GM21447 (cell line): ENCODE results near the gene TMEM183A.
A peak's percentile ranks its signal among the peaks of the same experiment; 100 is the strongest.

Source experiments
- ATAC-seq: cut with Tn5 transposase; IDR thresholded peaks from one replicate; pipeline ENCODE4 v1.9.1; 2021; ENCODE audit not compliant: unreplicated experiment

Gene TMEM183A

GRCh38 chr1:203028067-203028783 is 21.1 kb downstream of the TMEM183A start:
- ATAC-seq, result no peak

DNA sequence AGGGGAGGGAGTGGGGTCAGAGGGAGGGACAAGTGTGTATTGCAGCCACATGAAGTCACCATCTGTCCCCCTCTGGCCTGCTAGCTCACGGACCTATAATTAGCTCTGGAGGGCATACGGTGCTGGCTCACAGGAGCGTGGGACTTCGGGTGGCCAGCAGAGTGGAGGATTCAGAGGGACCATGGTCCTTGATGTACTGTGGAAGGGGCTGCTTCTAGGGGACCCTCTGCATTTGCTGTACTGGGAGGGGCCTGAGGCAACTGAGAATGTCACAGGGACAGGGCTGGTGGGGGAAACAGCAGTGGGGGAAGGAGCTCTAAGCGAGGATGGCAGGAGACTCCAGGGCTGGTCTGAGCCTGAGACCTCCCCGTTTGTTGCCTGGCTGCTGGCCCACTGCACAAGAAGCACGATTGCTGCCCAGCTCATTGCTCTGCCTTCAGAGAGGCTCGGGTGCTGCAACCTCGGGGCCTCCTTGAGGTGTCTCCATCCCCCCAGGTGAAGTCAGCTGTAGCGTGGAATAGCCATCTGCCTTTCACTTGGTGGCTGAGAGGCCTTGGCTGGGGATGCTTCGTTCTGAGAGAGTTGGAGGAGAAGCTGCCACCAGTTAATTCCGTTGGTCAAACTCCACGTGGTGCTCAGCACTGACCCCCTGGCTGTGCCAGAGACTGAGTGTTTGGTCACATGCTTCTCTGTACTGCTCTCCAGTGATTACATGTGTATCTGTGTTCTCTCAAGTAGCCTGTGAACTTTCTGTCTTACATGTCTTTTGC is 21.8 kb downstream of the TMEM183A start:
- ATAC-seq, result no peak

DNA sequence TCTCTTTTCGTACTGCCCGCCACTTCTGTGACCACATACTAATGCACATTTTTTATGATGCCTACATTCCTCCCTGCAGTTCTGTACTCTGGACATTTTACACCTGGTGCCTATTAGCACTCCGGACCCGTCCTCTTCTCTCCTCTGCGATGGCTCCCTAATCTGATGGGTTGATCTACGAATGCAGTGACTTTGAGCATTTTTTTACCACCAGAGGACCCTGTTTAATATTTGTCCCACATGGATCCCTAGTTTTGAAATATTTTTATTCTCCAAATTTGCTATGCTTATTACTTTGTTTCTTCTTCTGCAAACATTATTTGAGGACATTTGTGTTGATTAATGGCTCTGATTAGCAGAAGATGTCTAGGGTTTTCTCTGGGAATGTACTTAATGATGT is 24.3 kb downstream of the TMEM183A start:
- ATAC-seq, result no peak

DNA sequence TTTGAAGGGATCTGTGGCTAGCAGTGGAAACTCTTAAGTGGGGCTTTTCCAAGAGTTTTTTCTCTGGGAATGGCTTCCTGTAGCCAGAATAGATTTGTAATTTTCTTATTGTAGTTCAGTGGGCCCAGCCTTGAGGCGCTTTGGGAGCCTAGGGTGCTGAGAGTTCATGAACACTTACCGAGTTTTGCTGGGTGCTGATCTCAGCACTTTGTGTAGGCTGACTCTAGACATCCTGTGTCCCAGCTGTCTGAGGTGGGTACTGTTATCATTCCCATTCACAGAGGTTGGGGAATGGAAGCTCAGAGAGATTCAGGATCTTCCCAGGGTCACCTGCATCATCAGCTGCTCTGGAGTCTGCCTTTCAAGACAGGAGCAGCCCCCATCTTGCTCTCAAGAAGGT is 26.1 kb downstream of the TMEM183A start:
- no peak for ATAC-seq

DNA sequence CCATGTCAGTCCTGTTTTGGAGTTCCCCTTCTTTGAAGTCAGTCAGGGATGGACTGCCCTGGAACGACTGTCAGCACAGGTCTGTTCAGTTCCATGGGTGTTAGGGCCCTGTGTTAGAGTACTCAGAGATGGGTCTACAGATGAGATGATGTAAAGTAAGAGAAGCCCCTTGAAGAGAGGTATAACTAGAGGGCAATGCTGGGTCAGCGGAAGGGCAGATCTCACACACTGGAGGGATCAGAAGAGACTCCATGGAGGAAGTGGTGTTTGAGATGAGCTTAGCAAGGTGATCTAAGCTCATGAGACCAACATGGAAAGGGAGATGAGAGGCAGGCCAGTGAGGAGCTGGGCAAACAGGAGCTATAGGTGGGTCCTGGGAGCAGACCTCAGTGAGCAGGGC is 26.7 kb downstream of the TMEM183A start:
- ATAC-seq, result no peak

GRCh38 chr1:203034422-203035110 is 27.4 kb downstream of the TMEM183A start:
- ATAC-seq, result no peak

GRCh38 chr1:203035111-203036000 is 28.2 kb downstream of the TMEM183A start:
- ATAC-seq, result no peak

GRCh38 chr1:203036135-203036534 is 29.0 kb downstream of the TMEM183A start:
- ATAC-seq, result no peak

- no peak for ATAC-seq
Observed at GRCh38 chr1:203036537-203036936, 29.4 kb downstream of the TMEM183A start.

DNA sequence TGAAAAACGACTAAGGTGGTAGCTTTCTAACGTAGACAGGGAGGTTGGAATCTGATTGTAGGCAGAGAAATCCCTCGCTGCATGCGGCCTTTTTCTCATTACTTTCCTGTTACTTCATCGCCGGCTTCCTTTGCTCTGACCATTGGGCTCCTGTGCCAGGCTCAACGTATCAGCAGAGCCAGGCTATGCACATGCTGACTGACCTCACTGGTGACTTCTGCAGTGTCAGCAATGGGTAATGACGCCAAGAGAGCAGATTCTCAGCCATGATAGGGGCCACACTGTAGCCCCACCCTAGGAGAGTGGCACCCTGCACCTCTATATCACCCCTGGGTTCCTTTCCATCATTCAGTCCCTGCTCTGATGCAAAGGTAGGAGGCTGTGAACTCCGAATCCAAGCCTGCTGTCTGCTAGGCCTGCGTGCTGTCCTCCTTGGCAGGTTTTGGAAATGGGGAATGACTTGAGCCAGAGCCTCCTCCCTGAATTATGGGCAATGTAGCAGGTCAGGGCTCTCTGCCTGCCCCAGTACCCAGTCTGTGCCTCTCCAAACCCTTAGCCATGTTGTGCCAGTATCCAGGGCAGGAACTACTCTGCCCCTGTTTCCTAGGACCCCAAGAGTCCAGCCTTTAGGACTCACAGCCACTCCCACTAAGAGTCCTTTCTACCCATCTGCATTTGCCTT is 30.5 kb downstream of the TMEM183A start:
- no peak for ATAC-seq

GRCh38 chr1:203038217-203038741 is 31.1 kb downstream of the TMEM183A start:
- ATAC-seq, result peak; percentile 81

DNA sequence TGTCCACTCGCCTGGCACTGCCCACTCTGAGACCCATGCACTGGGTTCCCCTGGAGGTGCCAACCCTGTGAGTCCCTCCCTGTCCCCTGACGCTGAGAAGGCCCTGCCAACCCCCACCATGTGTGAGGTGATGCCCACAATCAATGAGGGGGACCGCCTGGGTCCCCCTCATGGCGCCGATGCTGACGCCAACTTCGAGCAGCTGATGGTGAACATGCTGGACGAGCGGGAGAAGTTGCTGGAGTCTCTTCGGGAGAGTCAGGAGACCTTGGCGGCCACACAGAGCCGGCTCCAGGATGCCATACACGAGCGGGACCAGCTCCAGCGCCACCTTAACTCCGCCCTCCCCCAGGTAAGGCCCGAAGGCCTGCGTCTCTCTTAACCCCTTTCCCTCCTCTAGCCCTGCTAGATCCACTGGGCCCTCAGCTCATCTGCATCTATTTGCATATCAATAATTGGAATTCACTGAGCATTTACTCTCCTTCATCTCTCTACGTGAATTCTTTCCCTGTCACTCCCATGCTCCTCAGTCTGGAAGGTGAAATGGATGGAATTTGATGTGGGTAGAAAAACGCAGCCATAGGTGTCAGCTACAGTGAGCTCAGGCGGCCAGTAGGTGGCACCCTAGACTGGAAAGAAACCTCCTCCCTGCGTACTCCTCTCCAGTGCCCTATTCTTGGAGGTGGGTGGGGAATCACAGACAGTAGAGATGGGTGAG is 31.9 kb downstream of the TMEM183A start:
- ATAC-seq, result no peak

DNA sequence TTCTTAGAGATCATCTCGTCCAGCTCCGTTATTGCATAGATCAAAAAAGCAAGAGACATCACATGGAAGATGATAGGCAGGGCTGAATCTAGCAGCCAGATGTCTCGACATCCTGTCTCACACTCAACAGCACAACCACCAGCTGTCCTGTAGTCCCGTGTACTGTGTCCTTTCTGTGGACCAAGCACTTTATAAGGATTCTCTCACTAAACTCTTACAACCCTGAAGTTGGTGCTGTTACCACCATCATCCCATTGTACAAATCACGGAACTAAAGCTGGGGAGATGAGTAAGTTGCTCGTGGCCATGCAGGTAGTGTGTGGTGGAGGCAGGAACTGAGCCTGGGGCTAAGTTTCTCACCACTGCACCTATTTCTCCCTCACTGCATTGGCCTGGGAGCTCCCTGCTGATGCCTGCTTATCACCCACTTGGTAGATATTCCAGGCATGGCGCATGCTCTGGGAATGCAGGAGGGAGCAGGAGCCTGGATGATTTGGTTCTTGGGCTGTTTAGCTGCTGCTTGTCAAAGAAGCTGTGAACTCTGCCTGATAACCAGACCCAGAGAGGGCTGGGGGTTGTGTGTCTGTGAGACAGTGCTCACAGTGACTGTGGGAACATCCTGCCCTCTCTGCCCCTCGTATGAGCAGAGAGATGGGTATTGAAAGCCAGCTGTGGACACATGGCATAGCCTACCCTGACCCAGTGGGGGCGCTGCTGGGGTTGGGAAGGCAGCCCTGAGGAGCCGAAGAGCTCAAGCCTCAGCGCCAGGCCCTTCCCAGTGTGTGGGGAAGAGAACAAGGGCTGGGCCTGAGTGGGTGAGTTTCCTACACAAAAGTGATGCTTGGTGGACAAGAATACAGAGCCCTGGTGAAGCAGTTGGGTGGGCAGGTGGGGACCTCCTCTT is 32.7 kb downstream of the TMEM183A start:
- ATAC-seq, result no peak

DNA sequence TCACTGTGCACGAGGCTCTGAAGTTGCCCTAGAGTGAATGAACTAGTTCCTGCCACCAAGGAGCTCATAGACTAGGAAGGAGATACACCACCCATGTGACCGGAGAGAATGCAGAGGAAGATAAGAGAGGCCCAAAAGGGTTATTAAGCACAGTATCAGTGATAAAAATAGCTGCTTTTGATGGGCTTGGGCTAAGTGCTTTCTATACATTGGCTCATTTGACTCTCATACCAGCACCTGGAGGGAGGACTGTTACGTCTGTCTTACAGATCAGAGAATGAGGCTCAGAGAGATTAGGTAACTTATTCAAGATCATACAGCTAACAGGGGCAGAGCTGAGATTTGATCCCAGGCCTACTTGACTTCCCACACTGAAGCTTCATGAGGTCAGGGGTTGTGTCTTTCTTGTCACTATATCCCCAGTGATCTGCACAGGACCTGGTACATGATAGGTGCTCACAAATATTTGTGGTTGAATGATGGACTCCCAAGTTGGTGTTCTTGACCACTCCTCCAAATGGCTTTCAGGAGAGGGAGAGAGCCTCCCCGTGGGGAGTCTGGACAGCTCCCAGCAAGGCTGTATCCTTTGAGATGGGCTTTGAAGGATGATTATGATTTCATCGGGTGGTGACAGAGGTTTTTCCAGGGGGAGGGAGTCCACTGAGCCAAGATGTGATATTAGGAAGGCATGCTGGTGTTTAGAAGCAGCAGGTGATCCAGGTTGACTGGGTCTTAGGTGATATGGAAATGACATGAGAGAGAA is 33.5 kb downstream of the TMEM183A start:
- ATAC-seq, result no peak

GRCh38 chr1:203041351-203041932 is 34.3 kb downstream of the TMEM183A start:
- no peak for ATAC-seq

- no peak for ATAC-seq
Observed at GRCh38 chr1:203043830-203044545, 36.8 kb downstream of the TMEM183A start.
